HUES6 (cell line): ENCODE data around the gene LAMTOR4.
"Not testable (repeated sequence)": the region's sequence is repeated elsewhere in the genome, so short reads cannot be mapped to it uniquely, and the experiment has no call there.

Experiments
- H3K27ac ChIP-seq: 2 replicates; pipeline ENCODE4 v1.7.0; 2013; ENCODE audit warnings: low read depth, mild to moderate bottlenecking, low read length, inconsistent platforms
- H3K27me3 ChIP-seq: 2 replicates; pipeline ENCODE4 v1.6.1; 2013; ENCODE audit warnings: low read length; ENCODE audit not compliant: control insufficient read depth, insufficient read depth
- H3K36me3 ChIP-seq: 2 replicates; pipeline ENCODE4 v1.6.1; 2013; ENCODE audit warnings: low read length; ENCODE audit not compliant: control insufficient read depth, insufficient read depth
- H3K4me1 ChIP-seq: 2 replicates; pipeline ENCODE4 v1.6.1; 2013; ENCODE audit warnings: low read length; ENCODE audit not compliant: control insufficient read depth, insufficient read depth
- H3K4me3 ChIP-seq: 2 replicates; pipeline ENCODE4 v1.5.1; 2013; ENCODE audit warnings: low read depth, low read length
- H3K9ac ChIP-seq: one replicate; pipeline ENCODE4 v1.6.1; 2013; ENCODE audit warnings: mild to moderate bottlenecking, low read length
- H3K9me3 ChIP-seq: 2 replicates; pipeline ENCODE4 v1.6.1; 2013; ENCODE audit warnings: low read depth, low read length; ENCODE audit not compliant: control insufficient read depth, insufficient read depth

The LAMTOR4 gene

GRCh38 chr7:100192281-100192862, 43.7 kb downstream of the LAMTOR4 start:
- not testable (repeated sequence) for H3K4me3 ChIP-seq, H3K4me1 ChIP-seq, H3K27me3 ChIP-seq, H3K9me3 ChIP-seq, H3K27ac ChIP-seq, H3K9ac ChIP-seq, H3K36me3 ChIP-seq

GRCh38 chr7:100192969-100193368, 44.3 kb downstream of the LAMTOR4 start:
- Histone ChIP-seq H3K4me3 (no peak overlapping the region), H3K4me1 (no peaks in the 10 kb centered on the region), H3K9ac (no peak overlapping the region), H3K9me3 (no peaks in the 10 kb centered on the region), H3K36me3 (no peaks in the 10 kb centered on the region), H3K27me3 (peaks cover 2% of the 10 kb centered on the region; the same call in 1 of the 2 replicates), H3K27ac (no peak overlapping the region)

GRCh38 chr7:100195222-100195621, 46.5 kb downstream of the LAMTOR4 start:
- H3K36me3 ChIP-seq = no peaks in the 10 kb centered on the region

GRCh38 chr7:100195901-100196322, 47.2 kb downstream of the LAMTOR4 start:
- H3K27ac ChIP-seq, H3K36me3 ChIP-seq, H3K9ac ChIP-seq: not testable (repeated sequence)

More at GRCh38 chr7:100195222-100195621, 46.5 kb downstream of the LAMTOR4 start:
- H3K4me1 ChIP-seq = peaks cover 3% of the 10 kb centered on the region; the same call in 1 of the 2 replicates
- no peaks in the 10 kb centered on the region for H3K9me3 ChIP-seq
- H3K27me3 ChIP-seq = peaks cover 6% of the 10 kb centered on the region; the same call in 1 of the 2 replicates
- no peak overlapping the region for H3K4me3 ChIP-seq
- H3K27ac ChIP-seq = no peak overlapping the region
- no peak overlapping the region for H3K9ac ChIP-seq

GRCh38 chr7:100198266-100198665, 49.5 kb downstream of the LAMTOR4 start:
- H3K9ac ChIP-seq = no peak overlapping the region
- no peak overlapping the region for H3K27ac ChIP-seq
- no peak overlapping the region for H3K4me3 ChIP-seq
- peaks cover 8% of the 10 kb centered on the region; the same call in 1 of the 2 replicates for H3K4me1 ChIP-seq
- peaks cover 15% of the 10 kb centered on the region; the same call in 1 of the 2 replicates for H3K27me3 ChIP-seq
- no peaks in the 10 kb centered on the region for H3K36me3 ChIP-seq
- no peaks in the 10 kb centered on the region for H3K9me3 ChIP-seq

More at GRCh38 chr7:100195901-100196322, 47.2 kb downstream of the LAMTOR4 start:
- H3K9me3 ChIP-seq, H3K27me3 ChIP-seq, H3K4me3 ChIP-seq, H3K4me1 ChIP-seq: not testable (repeated sequence)

GRCh38 chr7:100200693-100201092, 52.0 kb downstream of the LAMTOR4 start:
- H3K9me3 ChIP-seq = no peaks in the 10 kb centered on the region
- H3K4me1 ChIP-seq = peaks cover 8% of the 10 kb centered on the region; the same call in 1 of the 2 replicates
- peaks cover 15% of the 10 kb centered on the region; the same call in 1 of the 2 replicates for H3K27me3 ChIP-seq
- H3K4me3 ChIP-seq = no peak overlapping the region
- no peak overlapping the region for H3K27ac ChIP-seq
- no peak overlapping the region for H3K9ac ChIP-seq
- H3K36me3 ChIP-seq = no peaks in the 10 kb centered on the region
